ENCODE results near the gene DCHS1. TPM values are rescaled to one million over a fixed set of nuclear protein-coding genes. Genes with fewer than 3 reads are reported as not detected.

DCHS1 gene
- total RNA-seq, 4 donors from 2014 or later, result 3.9 to 9.0 (median 6.4) TPM

DNA sequence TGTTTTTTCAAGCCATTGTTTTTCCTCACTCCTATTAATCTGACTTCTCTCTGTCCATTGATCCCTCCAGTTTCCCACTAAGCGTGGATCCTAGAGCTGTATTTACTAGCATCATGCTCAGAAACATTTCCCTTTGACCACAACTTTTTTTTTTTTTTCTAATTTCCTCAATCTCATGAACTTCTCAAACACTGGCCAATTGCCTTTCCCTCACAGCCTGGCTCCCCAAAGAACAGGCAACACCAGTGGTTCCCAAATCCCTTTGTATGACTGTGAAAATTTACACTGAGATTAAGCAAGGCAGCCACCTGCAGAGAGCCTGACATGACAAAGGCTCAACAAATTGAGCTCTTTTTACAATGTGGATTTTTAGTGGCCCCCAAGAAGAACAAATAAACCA, 35.0 kb downstream of the DCHS1 start:
- H3K4me1 ChIP-seq, result peaks cover 28% of the 10 kb centered on the region
- no peaks in the 10 kb centered on the region for H3K27me3 ChIP-seq
- no peak overlapping the region for H3K27ac ChIP-seq
- WGBS, result 85% methylated on average over 1 of the region's 1 CpG
- no peak for DNase-seq (ENCODE audit: low spot score in 2 of 2)
- H3K4me3 ChIP-seq, result no peak overlapping the region
- H3K9me3 ChIP-seq, result no peaks in the 10 kb centered on the region
- TF ChIP-seq POLR2A (IDR thresholded peaks at IDR 0.05) (no peak), POLR2AphosphoS5 (IDR thresholded peaks at IDR 0.05) (no peak), EP300 (IDR thresholded peaks at IDR 0.05) (no peak)
- TF ChIP-seq, protein P1, sequence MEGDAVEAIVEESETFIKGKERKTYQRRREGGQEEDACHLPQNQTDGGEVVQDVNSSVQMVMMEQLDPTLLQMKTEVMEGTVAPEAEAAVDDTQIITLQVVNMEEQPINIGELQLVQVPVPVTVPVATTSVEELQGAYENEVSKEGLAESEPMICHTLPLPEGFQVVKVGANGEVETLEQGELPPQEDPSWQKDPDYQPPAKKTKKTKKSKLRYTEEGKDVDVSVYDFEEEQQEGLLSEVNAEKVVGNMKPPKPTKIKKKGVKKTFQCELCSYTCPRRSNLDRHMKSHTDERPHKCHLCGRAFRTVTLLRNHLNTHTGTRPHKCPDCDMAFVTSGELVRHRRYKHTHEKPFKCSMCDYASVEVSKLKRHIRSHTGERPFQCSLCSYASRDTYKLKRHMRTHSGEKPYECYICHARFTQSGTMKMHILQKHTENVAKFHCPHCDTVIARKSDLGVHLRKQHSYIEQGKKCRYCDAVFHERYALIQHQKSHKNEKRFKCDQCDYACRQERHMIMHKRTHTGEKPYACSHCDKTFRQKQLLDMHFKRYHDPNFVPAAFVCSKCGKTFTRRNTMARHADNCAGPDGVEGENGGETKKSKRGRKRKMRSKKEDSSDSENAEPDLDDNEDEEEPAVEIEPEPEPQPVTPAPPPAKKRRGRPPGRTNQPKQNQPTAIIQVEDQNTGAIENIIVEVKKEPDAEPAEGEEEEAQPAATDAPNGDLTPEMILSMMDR (IDR thresholded peaks at IDR 0.05), result no peak
- H3K36me3 ChIP-seq, result peaks cover 32% of the 10 kb centered on the region

DNA sequence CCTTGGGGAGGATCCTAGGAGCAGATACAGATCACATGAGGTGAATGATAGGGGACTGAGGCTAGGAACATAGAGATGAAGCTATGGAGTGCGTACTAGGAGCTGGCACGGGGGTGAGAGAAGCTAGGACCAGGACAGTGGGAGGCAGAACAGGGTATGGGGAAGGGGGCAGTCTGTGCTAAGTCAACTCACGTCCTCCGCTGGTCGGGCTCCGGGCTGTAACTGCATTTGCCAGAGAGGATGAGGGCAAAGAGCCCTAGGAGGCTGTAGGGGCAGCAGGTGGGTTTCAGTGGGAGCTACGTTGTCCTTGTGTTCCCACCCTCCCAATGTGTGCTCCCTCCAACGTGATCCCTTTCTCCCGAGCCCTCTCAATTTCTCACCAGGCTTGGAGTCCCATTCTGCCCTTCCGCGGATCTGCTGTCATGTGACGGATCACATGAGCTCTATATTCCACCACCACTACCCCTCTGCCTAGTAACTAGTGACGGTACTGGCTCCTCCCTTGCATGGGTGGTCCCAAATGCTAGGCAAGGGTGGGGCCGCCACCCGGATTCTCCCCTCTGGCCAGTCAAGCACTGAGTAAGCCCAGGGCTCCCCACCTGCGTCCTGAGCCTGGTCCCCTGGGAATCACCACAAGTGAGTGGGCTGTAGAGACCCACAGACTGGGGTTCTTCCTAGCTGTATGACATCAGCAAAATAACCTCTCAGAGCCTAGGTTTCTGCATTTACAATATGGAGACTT, 36.4 kb downstream of the DCHS1 start, which contains the start of gene TPP1:
TPP1 (minus strand) TSS at position 419 of the 742 bp plus-strand sequence; CDS start at position 397, 22 bp downstream.
- Histone ChIP-seq H3K4me3 (peak within 1 kb of the TSS; percentile 83), H3K9me3 (no peaks in the 10 kb centered on the region), H3K27ac (peak within 1 kb of the TSS; percentile 91), H3K4me1 (peaks cover 28% of the 10 kb centered on the region), H3K36me3 (peaks cover 24% of the 10 kb centered on the region), H3K27me3 (no peaks in the 10 kb centered on the region)
- DNase-seq (ENCODE audit: low spot score in 2 of 2), result peak; percentile 97
- 1% methylated on average over 14 of the region's 16 CpGs for WGBS
- TF ChIP-seq EP300 (IDR thresholded peaks at IDR 0.05) (no peak), POLR2A (IDR thresholded peaks at IDR 0.05) (peak in 1 of 2 donors; percentile 52), POLR2AphosphoS5 (IDR thresholded peaks at IDR 0.05) (peak; percentile 42 to 92 (median 60))
- TF ChIP-seq, protein P1 (IDR thresholded peaks at IDR 0.05), result no peak

DNA sequence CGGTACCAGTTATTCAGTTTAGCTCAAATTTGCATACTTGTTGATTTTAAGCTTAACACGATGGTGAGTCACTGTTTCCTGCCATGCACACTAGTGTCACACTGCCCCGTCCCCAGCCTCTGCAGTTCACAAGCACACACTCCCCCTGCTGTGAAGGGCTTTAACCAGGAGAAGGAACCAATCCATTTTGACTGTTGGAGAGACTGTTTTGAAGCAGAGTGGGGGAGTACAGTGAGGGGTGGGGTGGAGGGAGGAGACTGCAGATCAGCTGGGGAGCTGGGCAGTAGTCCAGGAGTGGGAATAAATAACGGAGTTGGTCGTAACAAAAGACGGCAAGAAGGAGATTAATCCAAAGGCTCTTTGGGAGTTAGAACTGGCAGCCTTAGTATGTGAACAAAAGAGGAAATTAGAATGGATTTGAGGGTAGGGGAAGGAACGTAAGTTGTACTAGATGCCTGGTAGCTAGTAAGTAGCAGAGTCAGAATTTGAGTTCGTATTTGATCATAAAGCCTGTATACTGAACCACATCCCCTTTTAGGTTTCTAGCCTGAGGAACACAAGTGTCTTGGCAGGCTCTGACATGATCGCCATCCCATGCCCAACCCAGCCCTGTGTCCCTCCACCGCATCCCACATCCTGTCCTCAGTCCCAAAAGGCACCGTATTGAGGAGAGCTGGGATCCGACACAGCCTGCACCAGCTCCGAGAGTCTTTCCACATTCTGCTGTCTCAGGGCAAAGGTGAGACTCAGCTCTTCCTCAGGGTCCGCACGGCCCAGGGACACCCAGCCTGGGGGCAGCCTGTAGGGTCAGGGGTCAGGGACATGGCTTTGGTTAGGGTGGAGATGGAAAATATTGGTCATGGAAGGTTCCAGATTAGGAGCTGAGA, 37.2 kb downstream of the DCHS1 start:
- Histone ChIP-seq H3K27ac (peak overlapping the region; percentile 91), H3K9me3 (no peaks in the 10 kb centered on the region), H3K4me3 (peak overlapping the region; percentile 83), H3K36me3 (peaks cover 15% of the 10 kb centered on the region), H3K4me1 (peaks cover 29% of the 10 kb centered on the region), H3K27me3 (no peaks in the 10 kb centered on the region)
- TF ChIP-seq, protein P1 (IDR thresholded peaks at IDR 0.05), result no peak
- TF ChIP-seq POLR2AphosphoS5 (IDR thresholded peaks at IDR 0.05) (no peak), EP300 (IDR thresholded peaks at IDR 0.05) (no peak), POLR2A (IDR thresholded peaks at IDR 0.05) (no peak)
- no peak for DNase-seq (ENCODE audit: low spot score in 2 of 2)
- 7% methylated on average over 15 of the region's 15 CpGs for WGBS

DNA sequence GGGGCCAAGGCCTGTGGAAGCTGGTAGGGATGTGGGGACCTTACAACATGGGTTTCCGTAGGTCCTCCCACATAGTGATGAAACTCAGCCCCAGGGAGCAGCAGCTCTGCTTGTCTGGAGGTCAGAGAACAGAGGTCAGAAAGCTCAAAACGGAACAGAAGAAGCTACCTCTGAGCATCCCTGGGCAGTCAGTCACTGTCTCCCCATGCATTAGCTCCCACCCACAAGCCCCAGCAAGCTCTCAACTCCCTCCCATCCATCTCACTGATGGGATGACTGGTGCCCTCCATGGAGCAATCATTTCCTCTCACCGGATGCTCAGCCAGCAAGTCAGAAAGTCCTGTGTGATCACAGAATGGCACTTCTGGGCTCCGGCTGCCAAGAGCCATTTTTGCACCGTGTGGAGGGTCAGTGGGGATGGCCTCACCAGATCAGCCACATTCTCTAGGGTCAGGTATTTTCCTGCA, 38.3 kb downstream of the DCHS1 start:
- peaks cover 14% of the 10 kb centered on the region for H3K36me3 ChIP-seq
- 82% methylated on average over 3 of the region's 5 CpGs for WGBS
- peak overlapping the region; percentile 83 for H3K4me3 ChIP-seq
- DNase-seq (ENCODE audit: low spot score in 2 of 2), result no peak
- peak overlapping the region; percentile 91 for H3K27ac ChIP-seq
- TF ChIP-seq POLR2A (IDR thresholded peaks at IDR 0.05) (no peak), POLR2AphosphoS5 (IDR thresholded peaks at IDR 0.05) (no peak), EP300 (IDR thresholded peaks at IDR 0.05) (no peak)
- TF ChIP-seq, protein P1 (IDR thresholded peaks at IDR 0.05), result no peak
- H3K27me3 ChIP-seq, result no peaks in the 10 kb centered on the region
- peaks cover 39% of the 10 kb centered on the region for H3K4me1 ChIP-seq
- no peaks in the 10 kb centered on the region for H3K9me3 ChIP-seq
